M059J (cell line): ENCODE measurements around the gene APLP2. TPM values are rescaled to one million over a fixed set of nuclear protein-coding genes. Genes with fewer than 3 reads are reported as not detected.
"Not testable (repeated sequence)": the region's sequence is repeated elsewhere in the genome, so short reads cannot be mapped to it uniquely, and the experiment has no call there.

Experiments used
- DNase-seq: peaks from one replicate; pipeline ENCODE4 v3.0.0-alpha.2; 2012; ENCODE audit warnings: low read depth
- total RNA-seq: library from RNA; depleted of rRNA; stranded (reverse); fragments of >200 nt; shearing (Covaris generic); gene quantifications from 2 replicates; pipeline ENCODE4 v1.2.3, GENCODE V29; 2014; rRNA removed

The APLP2 gene
- total RNA-seq, 1 experiment from 2014 or later = 418 TPM

DNA sequence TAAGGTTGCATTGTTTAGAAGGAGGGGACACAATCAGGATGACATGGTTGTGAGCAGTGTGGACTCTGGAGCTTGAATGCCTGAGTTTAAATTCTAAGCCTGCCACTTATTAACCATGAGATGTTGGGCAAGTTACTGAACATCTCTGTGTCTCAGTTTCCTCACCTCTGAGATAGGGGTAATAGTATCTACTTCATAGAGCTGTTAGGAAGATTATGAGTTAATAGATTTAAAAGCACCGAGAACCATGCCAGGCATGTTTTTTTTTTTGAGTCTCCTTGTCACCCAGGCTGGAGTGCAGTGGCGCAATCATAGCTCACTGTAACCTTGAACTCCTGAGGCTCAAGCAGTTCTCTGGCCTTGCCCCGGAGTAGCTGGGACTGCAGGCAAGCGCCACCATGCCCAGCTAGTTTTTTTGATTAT lies 123.2 kb downstream of the APLP2 start:
- DNase-seq = no peak

DNA sequence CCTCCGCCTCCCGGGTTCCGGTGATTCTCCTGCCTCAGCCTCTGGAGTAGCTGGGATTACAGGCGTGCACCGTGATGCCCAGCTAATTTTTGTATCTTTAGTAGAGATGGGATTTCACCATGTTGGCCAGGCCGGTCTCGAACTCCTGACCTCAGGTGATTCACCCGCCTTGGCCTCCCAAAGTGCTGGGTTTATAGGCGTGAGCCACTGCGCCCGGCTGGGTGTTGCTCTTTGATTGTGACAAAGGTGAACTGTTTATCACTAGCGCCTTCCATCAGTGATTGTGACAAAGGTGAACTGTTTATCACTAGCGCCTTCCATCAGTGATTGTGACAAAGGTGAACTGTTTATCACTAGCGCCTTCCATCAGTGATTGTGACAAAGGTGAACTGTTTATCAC lies 123.9 kb downstream of the APLP2 start:
- not testable (repeated sequence) for DNase-seq

Other genes starting within 250 kb of the APLP2 start
- gene NFRKB, start 174.3 kb upstream of the APLP2 start, total RNA-seq = 21.2 and 26.0 TPM in 2 replicates
- gene PRDM10, start 67.1 kb upstream of the APLP2 start, total RNA-seq = 6.3 and 9.0 TPM in 2 replicates
- gene ST14, start 89.9 kb downstream of the APLP2 start, total RNA-seq = 0.30 and 0.44 TPM in 2 replicates
- gene ZBTB44, start 245.0 kb downstream of the APLP2 start, total RNA-seq = 17.0 and 27.4 TPM in 2 replicates